Liver (tissue), 9 donors: ENCODE measurements around the gene AP1M1. TPM values are rescaled to one million over a fixed set of nuclear protein-coding genes. Genes with fewer than 3 reads are reported as not detected.
A peak's percentile ranks its signal among the peaks of the same experiment; 100 is the strongest.

Experiments
- DNase-seq: peaks from one replicate; pipeline ENCODE4 v3.0.0-alpha.2; 2017; ENCODE audit warnings: low spot score
- H3K27ac ChIP-seq, 2 donors: one replicate each; pipeline ENCODE4 v1.7.0; 2013; ENCODE audit warnings: inconsistent platforms in 2 of 2, low read length in 2 of 2, control low read depth in 1 of 2, low read depth in 1 of 2, mild to moderate bottlenecking in 1 of 2
- H3K27me3 ChIP-seq, 4 donors: one replicate each; pipeline versions ENCODE4 v1.6.1 to v1.7.0; 2013; ENCODE audit warnings: low read length in 3 of 4, inconsistent platforms in 1 of 4, mild to moderate bottlenecking in 1 of 4, moderate library complexity in 1 of 4; ENCODE audit not compliant: control insufficient read depth in 4 of 4, insufficient read depth in 4 of 4
- H3K36me3 ChIP-seq, 4 donors: one replicate each; pipeline versions ENCODE4 v1.6.1 to v1.7.0; 2013; ENCODE audit warnings: low read length in 3 of 4, mild to moderate bottlenecking in 3 of 4, low read depth in 1 of 4, moderate library complexity in 1 of 4; ENCODE audit not compliant: control insufficient read depth in 4 of 4, insufficient read depth in 3 of 4
- H3K4me1 ChIP-seq, 4 donors: one replicate each; pipeline versions ENCODE4 v1.6.1 to v1.7.0; 2013; ENCODE audit warnings: low read length in 3 of 4, mild to moderate bottlenecking in 3 of 4, moderate library complexity in 1 of 4; ENCODE audit not compliant: control insufficient read depth in 4 of 4, insufficient read depth in 4 of 4
- H3K4me3 ChIP-seq, 3 donors: one replicate each; pipeline versions ENCODE4 v1.6.1 to v1.7.0; 2013; ENCODE audit warnings: low read length in 3 of 3, control low read depth in 1 of 3, low read depth in 1 of 3, mild to moderate bottlenecking in 1 of 3
- H3K9ac ChIP-seq, 2 donors: one replicate each; pipeline ENCODE4 v1.7.0; 2013; ENCODE audit warnings: low read length in 2 of 2, mild to moderate bottlenecking in 2 of 2, moderate library complexity in 2 of 2, control low read depth in 1 of 2, low read depth in 1 of 2
- H3K9me3 ChIP-seq, 4 donors: one replicate each; pipeline versions ENCODE4 v1.6.1 to v1.7.0; 2013; ENCODE audit warnings: low read length in 3 of 4; ENCODE audit not compliant: control insufficient read depth in 4 of 4
- EGR1 ChIP-seq, 2 donors: IDR thresholded peaks; 2 replicates each; pipeline ENCODE4 v1.6.1; 2016 to 2018; ENCODE audit warnings: antibody characterized with exemption in 2 of 2, low read depth in 2 of 2
- FOXA1 ChIP-seq: IDR thresholded peaks from 2 replicates; pipeline ENCODE4 v1.6.1; 2016; ENCODE audit warnings: antibody characterized with exemption
- FOXA2 ChIP-seq: IDR thresholded peaks from 2 replicates; pipeline ENCODE4 v1.6.1; 2016; ENCODE audit warnings: antibody characterized with exemption
- GABPA ChIP-seq, 2 donors: IDR thresholded peaks in 1 of 2; conservative IDR thresholded peaks in 1 of 2; 2 replicates each; pipeline ENCODE4 v1.6.1; 2016; ENCODE audit warnings: antibody characterized with exemption in 2 of 2, mild to moderate bottlenecking in 1 of 2, moderate library complexity in 1 of 2
- HNF4A ChIP-seq, 2 donors: conservative IDR thresholded peaks; 2 replicates each; pipeline ENCODE4 v1.6.1; 2016; ENCODE audit warnings: antibody characterized with exemption in 2 of 2, mild to moderate bottlenecking in 2 of 2
- JUND ChIP-seq, 2 donors: IDR thresholded peaks; 2 replicates each; pipeline ENCODE4 v1.6.1; 2016; ENCODE audit warnings: antibody characterized with exemption in 2 of 2
- NR2F2 ChIP-seq: IDR thresholded peaks from 2 replicates; pipeline ENCODE4 v1.6.1; 2016; ENCODE audit warnings: antibody characterized with exemption
- RXRA ChIP-seq, 2 donors: IDR thresholded peaks; 2 replicates each; pipeline ENCODE4 v1.6.1; 2017 to 2018; ENCODE audit warnings: antibody characterized with exemption in 2 of 2, mild to moderate bottlenecking in 1 of 2
- SP1 ChIP-seq: IDR thresholded peaks from 2 replicates; pipeline ENCODE4 v1.6.1; 2018; ENCODE audit warnings: antibody characterized with exemption, mild to moderate bottlenecking
- TAF1 ChIP-seq: conservative IDR thresholded peaks from 2 replicates; pipeline ENCODE4 v1.6.1; 2016; ENCODE audit warnings: antibody characterized with exemption, mild to moderate bottlenecking
- YY1 ChIP-seq: IDR thresholded peaks from 2 replicates; pipeline ENCODE4 v1.6.1; 2016; ENCODE audit warnings: antibody characterized with exemption, mild to moderate bottlenecking
- WGBS: extraction: QIAGEN DNeasy Blood & Tissue Kit; methylation state at CpG from one replicate; pipeline ENCODE4 v1.1.7; 2013; 5-methylcytosine and 5-hydroxymethylcytosine counted together
- polyA plus RNA-seq, 2 donors: library from polyadenylated mRNA; stranded (reverse) in 1 of 2; unstranded in 1 of 2; fragments of 200-250 nt in 1 of 2; fragments of >200 nt in 1 of 2; fragmentation: Nextera tagmentation in 1 of 2; extraction: Ambion mirVana in 1 of 2; gene quantifications; one replicate each; pipeline versions ENCODE4 v1.2.1 to v1.2.3, GENCODE V29; 2013 to 2015
- total RNA-seq, 2 donors: library from RNA; depleted of rRNA; stranded (reverse); fragments of >200 nt; gene quantifications; one replicate each; pipeline ENCODE4 v1.2.3, GENCODE V29; 2014
- TF ChIP-seq, protein P1 (sequence below): fragments of 150-350 bp; IDR thresholded peaks from 2 replicates; pipeline ENCODE4 v1.5.1; 2017; ENCODE audit warnings: improper control_type of control experiment, low read depth, low read length; ENCODE audit not compliant: missing input control
- TF ChIP-seq, protein P2 (sequence below): IDR thresholded peaks from 2 replicates; pipeline ENCODE4 v1.6.1; 2016; ENCODE audit warnings: antibody characterized with exemption
- TF ChIP-seq, protein P3 (sequence below): IDR thresholded peaks from 2 replicates; pipeline ENCODE4 v1.6.1; 2016; ENCODE audit warnings: antibody characterized with exemption, mild to moderate bottlenecking
- TF ChIP-seq, protein P4 (sequence below): IDR thresholded peaks from 2 replicates; pipeline ENCODE4 v1.6.1; 2016; ENCODE audit warnings: antibody characterized with exemption
- donor health status: healthy.
- donor health status: healthy.
- donor health status: healthy.
- donor health status: healthy.
- donor health status: healthy.

The AP1M1 gene
- total and polyA plus RNA-seq, 4 donors = 25.4 to 62.2 (median 50.4) TPM

DNA sequence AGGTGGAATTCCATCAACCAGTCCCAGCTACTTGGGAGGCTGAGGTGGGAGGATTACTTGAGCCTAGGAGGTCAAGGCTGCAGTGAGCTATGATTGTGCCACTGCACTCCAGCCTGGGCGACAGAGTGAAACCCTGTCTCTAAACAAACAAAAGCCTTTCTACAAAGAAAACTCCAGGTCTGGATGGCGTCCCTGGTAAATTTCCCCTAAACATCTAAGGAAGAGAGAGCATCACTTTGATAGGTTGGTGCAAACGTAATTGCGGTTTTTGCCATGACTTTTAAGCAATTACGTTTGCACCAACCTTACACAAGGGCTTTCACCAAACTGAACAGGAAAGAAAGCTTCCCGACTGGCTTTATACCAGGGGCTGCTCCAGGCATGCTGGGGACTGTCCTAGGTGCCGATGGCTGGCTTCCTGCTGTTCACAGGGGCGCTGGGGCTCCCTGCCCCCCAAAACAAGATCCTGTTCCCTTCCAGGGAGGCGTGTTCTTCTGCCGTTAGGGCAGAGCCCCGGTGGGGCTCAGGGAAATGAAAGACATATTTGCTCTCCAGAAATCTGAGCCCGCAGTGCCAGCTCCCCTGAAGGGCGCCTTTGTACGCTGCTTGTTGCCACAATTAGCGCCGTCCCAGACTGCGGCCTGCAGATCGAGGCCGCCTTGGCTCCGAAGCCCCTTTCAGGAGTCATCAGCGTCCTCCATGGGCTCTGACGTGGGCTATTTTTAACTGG lies 88.2 kb downstream of the AP1M1 start:
- no peak for DNase-seq
- peak overlapping the region in 1 of 2 donors; percentile 4 for H3K27ac ChIP-seq
- peaks cover 0 to 4% (median 1%) of the 10 kb centered on the region in 4 donors for H3K4me1 ChIP-seq
- no peak overlapping the region for H3K4me3 ChIP-seq
- TF ChIP-seq FOXA1 (no peak), YY1 (no peak), NR2F2 (no peak), TAF1 (no peak), SP1 (no peak), GABPA (IDR thresholded peaks at IDR 0.05 in 1 of 2, conservative IDR thresholded peaks at IDR 0.05 in 1 of 2) (no peak), HNF4A (conservative IDR thresholded peaks at IDR 0.05) (no peak), JUND (IDR thresholded peaks at IDR 0.05) (no peak)
- TF ChIP-seq, protein P1, sequence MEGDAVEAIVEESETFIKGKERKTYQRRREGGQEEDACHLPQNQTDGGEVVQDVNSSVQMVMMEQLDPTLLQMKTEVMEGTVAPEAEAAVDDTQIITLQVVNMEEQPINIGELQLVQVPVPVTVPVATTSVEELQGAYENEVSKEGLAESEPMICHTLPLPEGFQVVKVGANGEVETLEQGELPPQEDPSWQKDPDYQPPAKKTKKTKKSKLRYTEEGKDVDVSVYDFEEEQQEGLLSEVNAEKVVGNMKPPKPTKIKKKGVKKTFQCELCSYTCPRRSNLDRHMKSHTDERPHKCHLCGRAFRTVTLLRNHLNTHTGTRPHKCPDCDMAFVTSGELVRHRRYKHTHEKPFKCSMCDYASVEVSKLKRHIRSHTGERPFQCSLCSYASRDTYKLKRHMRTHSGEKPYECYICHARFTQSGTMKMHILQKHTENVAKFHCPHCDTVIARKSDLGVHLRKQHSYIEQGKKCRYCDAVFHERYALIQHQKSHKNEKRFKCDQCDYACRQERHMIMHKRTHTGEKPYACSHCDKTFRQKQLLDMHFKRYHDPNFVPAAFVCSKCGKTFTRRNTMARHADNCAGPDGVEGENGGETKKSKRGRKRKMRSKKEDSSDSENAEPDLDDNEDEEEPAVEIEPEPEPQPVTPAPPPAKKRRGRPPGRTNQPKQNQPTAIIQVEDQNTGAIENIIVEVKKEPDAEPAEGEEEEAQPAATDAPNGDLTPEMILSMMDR = no peak
- TF ChIP-seq, protein P2, sequence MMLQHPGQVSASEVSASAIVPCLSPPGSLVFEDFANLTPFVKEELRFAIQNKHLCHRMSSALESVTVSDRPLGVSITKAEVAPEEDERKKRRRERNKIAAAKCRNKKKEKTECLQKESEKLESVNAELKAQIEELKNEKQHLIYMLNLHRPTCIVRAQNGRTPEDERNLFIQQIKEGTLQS = no peak
- TF ChIP-seq, protein P3, sequence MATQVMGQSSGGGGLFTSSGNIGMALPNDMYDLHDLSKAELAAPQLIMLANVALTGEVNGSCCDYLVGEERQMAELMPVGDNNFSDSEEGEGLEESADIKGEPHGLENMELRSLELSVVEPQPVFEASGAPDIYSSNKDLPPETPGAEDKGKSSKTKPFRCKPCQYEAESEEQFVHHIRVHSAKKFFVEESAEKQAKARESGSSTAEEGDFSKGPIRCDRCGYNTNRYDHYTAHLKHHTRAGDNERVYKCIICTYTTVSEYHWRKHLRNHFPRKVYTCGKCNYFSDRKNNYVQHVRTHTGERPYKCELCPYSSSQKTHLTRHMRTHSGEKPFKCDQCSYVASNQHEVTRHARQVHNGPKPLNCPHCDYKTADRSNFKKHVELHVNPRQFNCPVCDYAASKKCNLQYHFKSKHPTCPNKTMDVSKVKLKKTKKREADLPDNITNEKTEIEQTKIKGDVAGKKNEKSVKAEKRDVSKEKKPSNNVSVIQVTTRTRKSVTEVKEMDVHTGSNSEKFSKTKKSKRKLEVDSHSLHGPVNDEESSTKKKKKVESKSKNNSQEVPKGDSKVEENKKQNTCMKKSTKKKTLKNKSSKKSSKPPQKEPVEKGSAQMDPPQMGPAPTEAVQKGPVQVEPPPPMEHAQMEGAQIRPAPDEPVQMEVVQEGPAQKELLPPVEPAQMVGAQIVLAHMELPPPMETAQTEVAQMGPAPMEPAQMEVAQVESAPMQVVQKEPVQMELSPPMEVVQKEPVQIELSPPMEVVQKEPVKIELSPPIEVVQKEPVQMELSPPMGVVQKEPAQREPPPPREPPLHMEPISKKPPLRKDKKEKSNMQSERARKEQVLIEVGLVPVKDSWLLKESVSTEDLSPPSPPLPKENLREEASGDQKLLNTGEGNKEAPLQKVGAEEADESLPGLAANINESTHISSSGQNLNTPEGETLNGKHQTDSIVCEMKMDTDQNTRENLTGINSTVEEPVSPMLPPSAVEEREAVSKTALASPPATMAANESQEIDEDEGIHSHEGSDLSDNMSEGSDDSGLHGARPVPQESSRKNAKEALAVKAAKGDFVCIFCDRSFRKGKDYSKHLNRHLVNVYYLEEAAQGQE = no peak
- TF ChIP-seq, protein P4, sequence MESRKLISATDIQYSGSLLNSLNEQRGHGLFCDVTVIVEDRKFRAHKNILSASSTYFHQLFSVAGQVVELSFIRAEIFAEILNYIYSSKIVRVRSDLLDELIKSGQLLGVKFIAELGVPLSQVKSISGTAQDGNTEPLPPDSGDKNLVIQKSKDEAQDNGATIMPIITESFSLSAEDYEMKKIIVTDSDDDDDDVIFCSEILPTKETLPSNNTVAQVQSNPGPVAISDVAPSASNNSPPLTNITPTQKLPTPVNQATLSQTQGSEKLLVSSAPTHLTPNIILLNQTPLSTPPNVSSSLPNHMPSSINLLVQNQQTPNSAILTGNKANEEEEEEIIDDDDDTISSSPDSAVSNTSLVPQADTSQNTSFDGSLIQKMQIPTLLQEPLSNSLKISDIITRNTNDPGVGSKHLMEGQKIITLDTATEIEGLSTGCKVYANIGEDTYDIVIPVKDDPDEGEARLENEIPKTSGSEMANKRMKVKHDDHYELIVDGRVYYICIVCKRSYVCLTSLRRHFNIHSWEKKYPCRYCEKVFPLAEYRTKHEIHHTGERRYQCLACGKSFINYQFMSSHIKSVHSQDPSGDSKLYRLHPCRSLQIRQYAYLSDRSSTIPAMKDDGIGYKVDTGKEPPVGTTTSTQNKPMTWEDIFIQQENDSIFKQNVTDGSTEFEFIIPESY = no peak
- no peaks in the 10 kb centered on the region for H3K27me3 ChIP-seq
- H3K36me3 ChIP-seq = no peaks in the 10 kb centered on the region
- no peak overlapping the region for H3K9ac ChIP-seq
- 25% methylated on average over 22 of the region's 22 CpGs for WGBS
- H3K9me3 ChIP-seq = no peaks in the 10 kb centered on the region

DNA sequence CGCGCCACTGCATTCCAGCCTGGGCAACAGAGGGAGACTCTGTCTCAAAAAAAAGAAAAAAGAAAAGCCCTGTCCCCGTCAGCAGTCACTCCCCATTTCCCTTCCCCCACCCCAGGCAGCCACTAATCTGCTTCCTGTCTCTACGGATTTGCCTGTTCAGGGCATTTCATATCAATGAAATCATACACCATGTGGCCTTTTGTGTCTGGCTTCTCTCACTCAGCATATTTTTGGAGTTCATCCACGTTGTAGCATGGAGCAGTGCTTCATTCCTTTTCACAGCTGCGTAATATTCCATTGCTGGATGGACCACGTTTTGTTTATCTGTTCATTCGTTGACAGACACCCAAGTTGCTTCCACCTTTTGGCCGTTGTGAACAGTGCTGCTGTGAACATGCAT lies 90.8 kb downstream of the AP1M1 start:
- Histone ChIP-seq H3K4me1 (peaks cover 1 to 8% (median 3%) of the 10 kb centered on the region in 4 donors), H3K36me3 (no peaks in the 10 kb centered on the region), H3K9me3 (no peaks in the 10 kb centered on the region), H3K9ac (no peak overlapping the region), H3K4me3 (no peak overlapping the region), H3K27me3 (no peaks in the 10 kb centered on the region), H3K27ac (no peak overlapping the region)
- DNase-seq = no peak
- TF ChIP-seq FOXA2 (no peak), EGR1 (IDR thresholded peaks at IDR 0.05; ENCODE audit: low read depth in 2 of 2) (no peak), RXRA (IDR thresholded peaks at IDR 0.05) (no peak)
- WGBS = 73% methylated on average over 9 of the region's 9 CpGs
